Skin epidermis (tissue), 12 donors: Measurements from ENCODE around the gene SLIT3.
"Not testable (repeated sequence)": the region's sequence is repeated elsewhere in the genome, so short reads cannot be mapped to it uniquely, and the experiment has no call there.

Experiments
- H3K27ac ChIP-seq, 21 experiments: fragments of 200-600 bp; sonication (generic) in 11 of 21; one replicate each; pipeline ENCODE4 v1.5.0; 2020; ENCODE audit warnings: mild to moderate bottlenecking in 3 of 21, inconsistent platforms in 2 of 21, moderate library complexity in 2 of 21
- H3K4me3 ChIP-seq, 7 experiments: fragments of 200-600 bp; sonication (generic) in 2 of 7; one replicate each; pipeline ENCODE4 v1.5.0; 2020; ENCODE audit warnings: inconsistent platforms in 2 of 7, mild to moderate bottlenecking in 2 of 7, moderate library complexity in 1 of 7

Gene SLIT3

DNA sequence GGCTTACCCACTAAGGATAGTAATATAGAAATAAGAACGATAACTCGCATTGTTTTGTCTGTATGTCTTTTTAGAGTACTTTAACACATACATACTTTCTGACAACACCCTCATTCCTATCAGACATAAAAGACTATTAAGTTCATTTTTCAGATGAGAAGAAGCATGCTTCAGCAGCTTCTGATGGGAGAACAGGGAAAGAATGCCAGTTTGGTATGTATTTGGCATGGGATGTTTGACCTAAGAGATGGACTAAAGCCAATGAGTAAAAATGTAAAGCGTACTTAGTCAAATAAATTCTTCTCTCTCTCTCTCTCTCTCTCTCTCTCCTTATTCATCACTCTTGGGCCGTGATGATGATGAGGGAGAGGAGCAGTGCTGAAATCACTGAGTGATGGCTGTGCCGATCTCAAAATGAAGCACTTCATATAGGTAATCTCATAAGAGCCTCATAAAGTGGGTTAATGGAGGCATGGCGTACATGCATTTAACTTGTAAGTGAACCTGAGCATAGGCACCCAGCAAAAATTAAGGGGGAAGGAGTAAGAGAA, 71.5 kb downstream of the SLIT3 start:
- Histone ChIP-seq H3K27ac (no peak overlapping the region), H3K4me3 (no peak overlapping the region)

DNA sequence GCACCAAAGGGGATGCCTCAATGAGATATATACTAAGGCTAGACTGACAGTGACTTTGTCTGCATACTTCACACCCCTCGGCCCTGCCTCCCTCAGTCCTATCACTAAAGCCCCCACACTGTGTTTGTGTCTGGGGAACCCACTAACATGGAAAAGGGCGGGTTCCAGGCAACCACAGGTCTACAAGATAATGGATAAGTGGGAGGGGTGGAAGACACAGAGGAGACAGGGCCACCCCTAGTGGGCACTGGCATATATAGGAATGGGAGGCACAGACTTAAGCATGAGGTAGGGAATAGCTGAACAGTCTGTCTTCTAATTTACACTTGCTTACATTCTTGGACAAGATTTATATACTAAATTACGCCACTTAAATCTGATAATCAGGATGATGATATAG, 74.0 kb downstream of the SLIT3 start:
- Histone ChIP-seq H3K4me3 (no peak overlapping the region), H3K27ac (no peak overlapping the region)

DNA sequence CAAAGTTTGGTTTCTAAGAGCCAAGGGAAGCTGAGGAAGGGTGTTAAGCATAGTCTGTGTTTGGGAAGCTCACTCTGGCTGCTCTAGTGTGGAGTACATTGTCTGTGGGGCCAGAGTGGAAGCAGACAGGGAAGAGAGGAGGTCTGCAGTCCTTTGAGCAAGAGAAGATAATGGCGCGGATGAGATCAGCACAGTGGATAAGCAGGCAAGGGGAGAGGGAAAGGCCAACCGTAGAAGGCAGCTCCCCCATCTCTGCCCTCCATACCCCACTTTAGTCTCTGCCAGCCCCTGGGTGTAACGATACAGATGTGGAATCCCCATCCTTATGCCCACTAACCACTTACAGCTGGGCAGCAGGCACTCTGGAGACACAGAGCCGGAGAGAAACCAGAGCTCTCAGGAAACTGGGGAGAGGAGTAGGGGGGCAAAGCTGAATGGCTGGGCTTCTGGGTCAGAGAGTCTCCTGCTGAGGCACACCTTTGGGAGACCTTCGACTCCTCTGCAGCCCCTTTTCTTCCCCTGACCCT, 75.0 kb downstream of the SLIT3 start:
- Histone ChIP-seq H3K4me3 (no peak overlapping the region), H3K27ac (peak overlapping the region in 2 of 21 experiments; percentile 21 to 33)

DNA sequence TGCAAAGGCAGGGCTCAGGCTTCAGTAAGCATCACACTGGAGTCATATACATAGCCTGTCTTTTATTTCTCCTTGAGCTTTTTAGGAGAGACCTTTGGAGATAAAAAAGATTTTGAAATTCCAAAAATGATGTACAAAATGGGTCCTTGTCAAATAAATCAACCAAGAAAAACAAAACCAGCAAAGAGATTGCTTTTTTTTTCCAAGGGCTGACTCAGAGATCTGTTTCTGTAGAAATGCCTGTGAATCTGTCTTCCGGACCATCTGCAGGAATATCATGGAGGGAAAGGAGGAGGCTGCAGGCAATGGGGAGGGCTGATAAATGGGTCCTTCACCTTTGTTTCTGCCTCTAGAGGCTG, 77.4 kb downstream of the SLIT3 start:
- Histone ChIP-seq H3K4me3 (no peak overlapping the region), H3K27ac (no peak overlapping the region)

DNA sequence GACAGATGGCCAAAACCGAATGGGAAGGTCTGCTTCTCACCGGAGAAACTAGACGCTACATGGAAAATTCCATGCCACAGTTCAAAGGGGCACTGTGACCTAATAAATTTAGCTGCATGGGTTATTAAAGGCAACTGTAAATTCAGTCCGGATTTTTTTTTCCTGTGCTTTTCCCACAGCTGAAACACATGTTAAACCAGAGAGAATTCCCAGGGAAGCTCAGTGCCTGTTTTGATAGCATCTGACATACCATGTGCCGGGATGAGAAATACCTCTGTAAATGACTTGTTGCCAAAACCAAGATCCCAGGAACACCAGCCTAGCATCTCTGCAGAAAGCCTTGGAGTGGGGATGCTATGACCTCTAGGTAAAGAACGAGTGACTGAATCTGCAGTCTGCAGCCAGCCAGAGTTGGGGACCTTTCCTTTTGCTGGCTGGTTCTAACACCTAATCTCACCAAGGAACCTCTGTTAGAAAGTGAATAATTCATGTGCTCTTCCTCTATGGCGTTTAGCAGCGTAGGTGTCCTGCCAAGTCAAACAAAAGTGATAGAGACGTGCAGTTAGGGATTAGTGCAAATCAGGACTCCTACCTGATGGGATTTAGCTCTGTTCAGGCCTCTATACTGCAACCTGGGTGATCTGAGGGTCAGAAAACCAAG, 77.9 kb downstream of the SLIT3 start:
- Histone ChIP-seq H3K27ac (peak overlapping the region in 1 of 21 experiments; percentile 6), H3K4me3 (no peak overlapping the region)

DNA sequence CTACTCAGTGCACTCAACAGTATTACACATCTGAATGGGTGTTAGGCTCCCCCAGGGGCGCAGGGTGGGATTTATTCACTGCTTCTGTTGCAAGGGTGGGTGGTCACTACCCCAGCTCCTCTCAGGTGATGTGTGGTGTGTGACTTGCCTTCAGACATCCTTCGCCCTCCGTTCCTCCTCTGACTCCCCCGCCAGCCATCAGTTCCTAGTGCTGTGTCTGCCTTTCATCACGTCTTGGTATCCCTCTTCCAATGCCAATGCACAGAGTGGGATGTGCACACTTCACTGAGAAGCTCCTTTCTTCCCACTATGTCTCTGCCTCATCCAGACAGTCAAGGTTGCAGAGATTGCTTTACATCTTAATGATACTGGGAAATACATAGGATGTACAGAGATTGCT, 79.4 kb downstream of the SLIT3 start:
- Histone ChIP-seq H3K27ac (no peak overlapping the region), H3K4me3 (no peak overlapping the region)

DNA sequence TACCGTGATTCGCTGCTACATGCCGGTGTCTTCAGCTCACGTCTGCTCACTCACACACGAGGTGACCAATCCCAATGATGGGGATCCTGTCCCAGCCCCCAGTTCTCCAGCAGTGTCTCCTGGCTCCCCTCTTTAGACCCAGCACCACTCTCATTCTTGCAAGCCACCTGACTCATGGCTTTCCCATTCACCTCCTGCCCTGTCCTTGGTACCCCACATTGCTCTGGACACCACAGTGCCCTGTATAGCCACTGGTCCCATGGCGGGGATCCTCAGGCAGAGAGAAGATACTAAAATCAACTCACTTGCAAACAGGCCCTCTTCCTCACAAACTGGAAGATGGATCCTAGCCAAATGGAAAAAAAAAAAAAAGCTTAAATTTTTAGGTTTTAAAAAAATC, 81.0 kb downstream of the SLIT3 start:
- Histone ChIP-seq H3K27ac (no peak overlapping the region), H3K4me3 (no peak overlapping the region)

DNA sequence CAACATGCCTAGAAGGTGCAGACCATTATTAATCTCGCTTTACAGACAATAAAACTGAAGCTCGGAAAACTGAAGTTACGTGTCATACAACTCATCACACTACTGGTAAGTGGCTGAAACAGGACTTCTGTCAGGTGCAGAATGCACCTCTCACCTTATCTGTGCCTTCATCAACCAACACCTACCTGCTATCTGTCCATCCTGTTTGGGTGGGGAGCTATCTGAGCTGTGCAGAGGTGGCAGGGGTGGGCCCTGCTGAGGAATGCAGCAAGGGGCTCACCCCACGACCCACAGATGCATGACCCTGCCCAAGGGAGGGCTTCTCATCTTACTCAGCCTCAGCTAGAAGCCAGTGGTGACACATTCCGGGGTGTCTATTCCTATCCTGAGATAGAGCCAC, 81.6 kb downstream of the SLIT3 start:
- no peak overlapping the region for H3K27ac ChIP-seq
- H3K4me3 ChIP-seq, result no peak overlapping the region

DNA sequence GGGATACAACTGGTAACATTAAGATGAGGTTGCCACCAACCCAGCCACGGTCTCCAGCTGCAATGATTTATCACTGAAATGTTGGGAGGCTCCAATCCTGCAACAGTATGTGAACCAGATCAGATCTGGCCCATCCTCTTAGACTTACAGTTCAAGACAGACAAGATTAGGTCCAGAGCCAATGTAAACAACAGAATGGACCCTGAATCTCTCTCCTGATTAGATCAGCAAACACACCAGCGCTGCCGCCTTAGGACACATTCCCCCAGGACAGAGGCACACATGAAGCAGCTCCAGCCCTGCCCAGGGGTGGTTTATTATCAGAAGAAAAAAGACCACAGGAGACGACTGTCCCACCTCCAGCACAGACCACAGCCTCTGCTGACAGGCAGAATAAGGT, 82.1 kb downstream of the SLIT3 start:
- no peak overlapping the region for H3K27ac ChIP-seq
- no peak overlapping the region for H3K4me3 ChIP-seq

DNA sequence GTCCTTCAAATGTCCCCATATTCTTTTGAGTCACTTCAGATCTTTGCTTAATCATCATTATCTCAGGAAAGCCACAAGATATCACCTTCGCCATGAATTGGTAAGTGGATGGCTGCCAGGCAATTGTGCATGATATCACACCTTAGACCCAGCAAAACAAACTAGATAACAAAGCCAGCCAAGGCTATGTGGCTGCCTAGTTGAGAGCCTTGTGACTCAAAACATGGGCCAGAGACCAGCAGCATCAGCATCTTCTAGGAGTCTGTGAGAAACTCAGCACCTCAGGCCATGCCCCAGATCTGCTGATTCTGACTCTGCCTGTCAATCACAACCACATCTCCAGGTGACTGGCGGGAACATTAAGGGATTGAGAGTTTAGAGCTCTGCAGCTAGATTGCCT, 82.8 kb downstream of the SLIT3 start:
- Histone ChIP-seq H3K4me3 (no peak overlapping the region), H3K27ac (no peak overlapping the region)

DNA sequence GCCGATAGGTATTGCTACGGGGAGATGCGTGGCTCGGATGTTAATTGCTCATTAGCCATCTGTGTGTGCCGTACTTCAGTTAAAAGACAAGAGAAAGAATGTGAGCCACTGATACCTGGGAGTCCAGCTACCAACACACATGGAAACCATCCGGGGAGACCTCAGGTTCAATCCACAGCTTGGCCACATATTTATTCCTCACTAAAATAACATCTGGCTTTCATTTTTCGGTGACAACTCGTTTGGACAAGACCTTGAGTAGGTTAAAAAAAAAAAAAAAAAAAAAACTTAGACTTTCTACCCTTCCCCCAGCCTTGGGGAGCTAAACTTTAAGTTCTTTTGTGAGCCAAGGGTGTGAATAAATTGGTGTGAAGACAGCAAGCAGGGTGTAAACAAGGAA, 84.1 kb downstream of the SLIT3 start:
- no peak overlapping the region for H3K4me3 ChIP-seq
- no peak overlapping the region for H3K27ac ChIP-seq

DNA sequence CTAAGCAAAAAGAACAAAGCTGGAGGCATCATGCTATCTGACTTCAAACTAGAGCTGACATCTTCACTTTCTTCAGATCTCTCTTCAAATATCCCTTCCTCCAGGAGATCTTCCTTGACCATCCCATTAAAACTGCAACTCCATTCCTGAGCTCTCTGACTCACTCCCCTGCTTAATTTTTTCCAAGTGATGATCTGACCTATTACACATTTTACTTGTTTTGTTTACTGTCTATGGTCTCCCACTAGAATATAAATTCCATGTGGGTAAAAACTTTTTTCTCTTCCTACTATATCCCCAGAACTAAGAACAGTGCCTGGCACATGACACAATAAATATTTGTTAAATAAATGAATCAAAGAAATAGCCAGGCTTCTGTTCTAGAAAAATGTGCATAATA, 87.5 kb downstream of the SLIT3 start:
- Histone ChIP-seq H3K4me3 (no peak overlapping the region), H3K27ac (peak overlapping the region in 1 of 21 experiments; percentile 26)

DNA sequence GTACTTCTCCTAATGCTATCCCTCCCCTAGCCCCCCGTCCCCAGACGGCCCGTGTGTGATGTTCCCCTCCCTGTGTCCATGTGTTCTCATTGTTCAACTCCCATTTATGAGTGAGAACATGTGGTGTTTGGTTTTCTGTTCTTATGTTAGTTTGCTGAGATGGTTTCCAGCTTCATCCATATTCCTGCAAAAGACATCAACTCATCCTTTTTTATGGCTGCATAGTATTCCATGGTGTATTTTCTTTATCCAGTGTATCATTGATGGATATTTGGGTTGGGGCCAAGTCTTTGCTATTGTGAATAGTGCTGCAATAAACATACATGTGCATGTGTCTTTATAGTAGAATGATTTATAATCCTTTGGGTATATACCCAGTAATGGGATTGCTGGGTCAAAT, 89.2 kb downstream of the SLIT3 start:
- H3K27ac ChIP-seq, H3K4me3 ChIP-seq: not testable (repeated sequence)

DNA sequence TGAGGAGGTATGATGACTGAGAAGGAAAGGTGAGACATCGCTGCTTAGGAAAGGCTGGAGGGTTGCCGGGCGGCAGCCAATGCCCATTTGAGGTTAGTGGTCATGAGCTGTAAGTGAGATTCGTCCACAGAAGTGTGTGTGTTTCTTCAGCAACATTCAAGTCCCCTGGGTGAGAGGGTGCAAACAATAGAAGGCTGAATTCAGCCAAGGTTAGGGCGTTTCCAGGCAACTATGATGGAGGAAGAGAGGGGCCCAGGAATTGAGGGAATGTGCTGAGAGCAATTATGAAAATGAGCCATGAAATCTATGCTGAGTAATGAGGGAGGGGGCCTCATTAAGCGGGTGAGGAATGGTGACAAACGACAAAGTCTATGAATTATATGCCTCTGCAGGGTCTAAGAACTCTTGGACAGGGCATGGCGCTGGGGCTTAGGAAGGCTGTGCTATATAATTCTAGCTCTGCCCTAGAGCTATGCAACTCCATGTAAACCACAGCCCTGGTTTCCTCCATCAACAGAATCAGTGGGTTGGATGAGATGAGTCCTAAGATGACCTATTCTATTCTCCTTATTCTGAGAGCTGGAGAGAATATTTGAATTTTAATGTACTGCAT, 96.0 kb downstream of the SLIT3 start:
- Histone ChIP-seq H3K27ac (no peak overlapping the region), H3K4me3 (no peak overlapping the region)

DNA sequence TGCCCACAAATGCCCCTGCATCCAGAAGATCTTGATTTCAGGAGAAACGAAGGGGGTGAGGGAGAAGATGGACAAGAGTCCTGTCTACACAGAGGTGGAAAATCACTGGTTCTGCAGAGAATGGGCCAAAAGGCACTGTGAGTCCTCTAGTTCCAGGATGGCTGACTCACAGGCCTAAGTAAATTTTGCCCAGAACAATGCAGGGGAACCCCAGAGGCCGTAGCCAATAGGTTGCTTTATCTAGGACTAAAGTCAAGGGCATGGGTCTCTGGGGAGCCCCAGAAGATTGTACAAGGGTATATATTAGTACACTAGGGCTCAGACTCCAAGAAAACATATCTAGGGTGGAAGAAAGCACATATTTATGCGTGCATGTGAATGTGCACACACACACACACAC, 98.0 kb downstream of the SLIT3 start:
- no peak overlapping the region for H3K27ac ChIP-seq
- no peak overlapping the region for H3K4me3 ChIP-seq

DNA sequence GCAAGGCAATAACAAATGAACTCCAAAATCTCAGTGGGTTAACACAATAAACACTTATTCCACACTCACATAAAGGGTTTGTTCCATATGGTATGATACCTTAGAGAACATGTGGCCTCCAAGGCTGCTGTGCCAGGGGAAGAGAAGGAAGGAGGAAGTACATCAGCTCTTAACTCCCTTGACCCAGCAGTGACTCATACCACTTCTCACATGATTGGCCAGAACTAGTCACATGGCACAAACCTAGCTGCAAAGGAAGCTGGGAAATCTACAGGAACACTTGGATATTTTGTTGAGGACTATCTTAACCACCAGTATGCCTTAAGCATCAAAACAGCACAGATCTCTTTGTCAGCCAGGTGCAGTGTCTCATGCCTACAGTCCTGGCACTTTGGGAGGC, 99.3 kb downstream of the SLIT3 start:
- no peak overlapping the region for H3K4me3 ChIP-seq
- H3K27ac ChIP-seq, result no peak overlapping the region

DNA sequence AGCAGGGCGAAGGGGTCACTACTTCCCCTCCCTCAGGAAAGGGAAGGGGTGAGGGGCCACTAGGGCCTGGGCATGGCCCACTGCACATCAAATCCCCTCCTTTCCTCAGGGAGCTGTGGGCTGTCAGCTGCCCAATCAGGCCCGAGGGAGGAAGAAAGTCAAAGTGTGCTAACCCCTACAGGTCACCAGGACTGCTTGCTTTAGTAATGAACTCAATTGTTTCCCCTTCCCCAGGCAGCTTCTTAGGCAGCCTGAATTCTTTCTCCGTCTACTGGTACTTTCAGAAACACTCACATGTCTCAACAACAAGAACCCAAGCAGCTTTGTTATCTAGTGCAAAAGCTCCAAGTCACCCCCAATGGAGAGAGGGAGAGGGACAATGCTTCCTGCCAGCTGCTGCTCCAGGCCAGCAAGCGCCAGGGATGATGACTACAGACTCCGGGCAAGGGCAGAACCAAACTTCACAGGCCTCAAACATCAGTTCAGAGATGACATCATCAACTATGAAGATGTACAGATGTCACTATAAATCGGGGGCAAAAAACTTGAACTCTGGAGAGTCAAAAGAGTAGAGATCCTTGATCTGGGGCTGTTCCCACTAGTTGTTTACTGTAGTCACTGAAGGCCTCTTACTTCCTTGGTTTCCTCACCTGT, 100.7 kb downstream of the SLIT3 start:
- no peak overlapping the region for H3K4me3 ChIP-seq

DNA sequence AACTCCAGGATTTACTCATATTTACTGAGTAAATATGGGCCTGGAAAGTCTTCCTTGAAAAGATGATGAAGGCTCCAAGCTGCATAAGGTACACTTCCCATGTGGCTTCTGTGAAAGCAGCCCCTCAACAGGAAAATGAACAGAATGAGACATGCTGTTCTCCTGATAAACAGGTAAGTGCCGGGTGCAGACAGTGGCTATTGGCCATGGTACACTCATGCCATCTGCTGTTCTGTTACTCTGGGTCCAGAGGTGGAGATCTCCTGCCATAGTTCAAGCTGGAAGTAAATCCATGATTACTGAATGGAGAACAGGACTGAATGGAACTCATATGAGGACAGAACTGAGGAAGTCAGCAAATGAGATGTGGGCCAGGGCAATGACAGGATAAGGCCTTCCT, 103.6 kb downstream of the SLIT3 start:
- no peak overlapping the region for H3K27ac ChIP-seq
- no peak overlapping the region for H3K4me3 ChIP-seq

More for the DNA sequence above, 100.7 kb downstream of the SLIT3 start:
- no peak overlapping the region for H3K27ac ChIP-seq

DNA sequence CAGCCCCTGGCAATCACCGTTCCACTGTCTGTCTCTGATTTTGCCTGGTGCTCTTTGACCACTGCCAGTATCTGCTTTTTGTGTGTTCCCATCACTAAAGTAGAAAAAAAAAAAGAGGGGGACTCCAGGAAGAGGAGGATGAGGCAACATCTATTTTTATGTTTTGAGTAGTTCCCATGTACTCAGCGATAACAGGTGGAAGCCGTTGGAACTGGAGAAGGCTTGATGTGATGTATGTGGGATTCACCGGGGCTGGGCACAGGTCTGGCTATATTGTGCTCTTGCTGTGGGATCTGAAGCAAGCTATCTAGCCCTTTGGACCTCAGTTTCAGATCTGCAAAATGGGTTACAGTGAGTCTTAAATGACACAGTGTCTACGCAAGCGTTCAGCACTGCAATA, 104.9 kb downstream of the SLIT3 start:
- no peak overlapping the region for H3K27ac ChIP-seq
- no peak overlapping the region for H3K4me3 ChIP-seq

DNA sequence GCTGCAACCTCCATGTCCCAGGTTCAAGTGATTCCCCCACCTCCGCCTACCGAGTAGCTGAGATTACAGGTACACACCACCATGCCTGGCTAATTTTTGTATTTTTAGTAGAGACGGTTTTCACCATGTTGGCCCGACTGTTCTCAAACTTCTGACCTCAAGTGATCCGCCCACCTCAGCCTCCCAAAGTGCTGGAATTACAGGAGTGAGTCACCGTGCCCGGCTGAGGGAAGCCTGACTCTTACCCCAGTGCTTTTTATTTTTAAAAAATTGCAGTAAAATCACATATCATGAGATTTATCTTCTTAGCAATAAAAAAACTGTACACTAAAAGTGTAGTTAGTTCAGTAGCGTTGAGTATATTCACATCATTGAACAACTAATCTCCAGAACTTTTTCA, 105.3 kb downstream of the SLIT3 start:
- Histone ChIP-seq H3K4me3 (no peak overlapping the region), H3K27ac (no peak overlapping the region)

DNA sequence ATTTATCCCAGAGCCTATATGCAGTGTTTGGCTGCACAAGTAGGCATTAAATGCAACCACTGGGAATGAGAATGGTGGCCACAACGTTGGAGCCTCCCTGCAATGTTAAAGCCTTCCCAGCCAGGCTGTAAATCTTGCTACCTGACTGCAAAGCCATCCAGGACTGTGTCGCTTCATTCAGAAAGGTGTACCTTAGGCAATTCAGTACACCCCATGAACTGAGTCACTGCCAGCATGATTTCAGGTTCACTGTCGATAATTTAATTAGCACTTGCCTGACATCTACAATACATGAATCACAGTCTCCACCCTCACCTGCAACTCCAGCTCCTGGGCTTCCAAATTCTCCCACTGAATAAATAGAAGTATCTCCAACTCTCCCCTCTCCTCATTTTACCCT, 108.4 kb downstream of the SLIT3 start:
- Histone ChIP-seq H3K27ac (no peak overlapping the region), H3K4me3 (no peak overlapping the region)
